Astrocyte (in vitro differentiated cells and primary cell): ENCODE measurements around the gene PLCH2. TPM values are rescaled to one million over a fixed set of nuclear protein-coding genes. Genes with fewer than 3 reads are reported as not detected.

Experiments used
- DNase-seq: peaks from one replicate; pipeline ENCODE4 v3.0.0-alpha.2; 2010; ENCODE audit warnings: low read depth
- FAIRE-seq: peaks from 2 replicates; lab custom pipeline; 2011; peaks lifted over from hg19 to GRCh38; lab: Jason Lieb, UNC
- H2AFZ ChIP-seq: 2 replicates; pipeline ENCODE4 v1.6.0; 2012; ENCODE audit warnings: low read depth, low read length, inconsistent platforms
- H3K27ac ChIP-seq: 2 replicates; pipeline ENCODE4 v1.5.1; 2011; ENCODE audit warnings: low read depth, low read length, inconsistent platforms
- H3K27me3 ChIP-seq: 2 replicates; pipeline ENCODE4 v1.6.0; 2011; ENCODE audit warnings: low read length, inconsistent platforms; ENCODE audit not compliant: insufficient read depth
- H3K36me3 ChIP-seq: 2 replicates; pipeline ENCODE4 v1.5.1; 2011; ENCODE audit warnings: low read length, inconsistent platforms; ENCODE audit not compliant: insufficient read depth
- H3K4me1 ChIP-seq: 2 replicates; pipeline ENCODE4 v1.5.1; 2011; ENCODE audit warnings: low read length, inconsistent platforms; ENCODE audit not compliant: insufficient read depth
- H3K4me2 ChIP-seq: 2 replicates; pipeline ENCODE4 v1.6.0; 2012; ENCODE audit warnings: low read length, inconsistent platforms
- H3K4me3 ChIP-seq: 2 replicates; pipeline ENCODE4 v1.5.1; 2011; ENCODE audit warnings: low read depth, mild to moderate bottlenecking, low read length, inconsistent platforms; ENCODE audit not compliant: insufficient read depth
- H3K79me2 ChIP-seq: 2 replicates; pipeline ENCODE4 v1.6.0; 2012; ENCODE audit warnings: mild to moderate bottlenecking, low read length, inconsistent platforms; ENCODE audit not compliant: insufficient read depth
- H3K9ac ChIP-seq: 2 replicates; pipeline ENCODE4 v1.6.0; 2012; ENCODE audit warnings: mild to moderate bottlenecking, low read length, inconsistent platforms
- H3K9me3 ChIP-seq: 2 replicates; pipeline ENCODE4 v1.5.1; 2012; ENCODE audit warnings: low read depth, mild to moderate bottlenecking, low read length, inconsistent platforms; ENCODE audit not compliant: insufficient read depth
- H4K20me1 ChIP-seq: 2 replicates; pipeline ENCODE4 v1.6.0; 2012; ENCODE audit warnings: low read length, inconsistent platforms; ENCODE audit not compliant: insufficient read depth
- H3K27ac Mint-ChIP-seq: one replicate; pipeline ENCODE4 v1.8.0; 2021; ENCODE audit warnings: mild to moderate bottlenecking, mixed read lengths; ENCODE audit not compliant: unreplicated experiment
- H3K27me3 Mint-ChIP-seq: one replicate; pipeline ENCODE4 v1.8.0; 2021; ENCODE audit warnings: low read depth, mixed read lengths; ENCODE audit not compliant: unreplicated experiment
- H3K36me3 Mint-ChIP-seq: one replicate; pipeline ENCODE4 v1.8.0; 2021; ENCODE audit warnings: low read depth, mixed read lengths; ENCODE audit not compliant: unreplicated experiment
- H3K4me1 Mint-ChIP-seq: one replicate; pipeline ENCODE4 v1.8.0; 2021; ENCODE audit warnings: low read depth, mixed read lengths; ENCODE audit not compliant: unreplicated experiment
- H3K4me3 Mint-ChIP-seq: one replicate; pipeline ENCODE4 v1.8.0; 2021; ENCODE audit warnings: mild to moderate bottlenecking, moderate library complexity, mixed read lengths; ENCODE audit not compliant: unreplicated experiment
- H3K9me3 Mint-ChIP-seq: one replicate; pipeline ENCODE4 v1.8.0; 2021; ENCODE audit warnings: mild to moderate bottlenecking, mixed read lengths; ENCODE audit not compliant: unreplicated experiment
- CTCF ChIP-seq: IDR thresholded peaks from 2 replicates; pipeline ENCODE4 v1.5.1; 2011; ENCODE audit warnings: low read depth, mild to moderate bottlenecking, inconsistent platforms, low read length, moderate library complexity; ENCODE audit not compliant: insufficient read depth
- EZH2 ChIP-seq: IDR thresholded peaks from 2 replicates; pipeline ENCODE4 v1.6.1; 2012; ENCODE audit warnings: mild to moderate bottlenecking, low read length, inconsistent platforms; ENCODE audit not compliant: insufficient read depth
- total RNA-seq: library from RNA; stranded (reverse); gene quantifications from 2 replicates; pipeline ENCODE4 v1.2.1, GENCODE V29; 2021

Gene PLCH2
- total RNA-seq, 1 donor from 2014 or later, result 2.0 TPM

- H3K36me3 ChIP-seq, result no peaks in the 10 kb centered on the region
- H3K4me1 Mint-ChIP-seq, result no peaks in the 10 kb centered on the region
- no peak overlapping the region for H3K9ac ChIP-seq
- no peak overlapping the region for H3K27ac ChIP-seq
- H4K20me1 ChIP-seq, result peaks cover 5% of the 10 kb centered on the region
- FAIRE-seq (no peak), DNase-seq (no peak)
- H3K4me3 ChIP-seq, result no peak overlapping the region
- no peaks in the 10 kb centered on the region for H3K9me3 ChIP-seq
- no peaks in the 10 kb centered on the region for H3K79me2 ChIP-seq
- H3K4me3 Mint-ChIP-seq, result no peak overlapping the region
- no peak overlapping the region for H2AFZ ChIP-seq
- TF ChIP-seq EZH2 (no peak), CTCF (no peak)
- no peaks in the 10 kb centered on the region for H3K4me1 ChIP-seq
- no peaks in the 10 kb centered on the region for H3K9me3 Mint-ChIP-seq
- no peak overlapping the region for H3K27ac Mint-ChIP-seq
- no peak overlapping the region for H3K4me2 ChIP-seq
- H3K36me3 Mint-ChIP-seq, result no peaks in the 10 kb centered on the region
- H3K27me3 ChIP-seq, result peaks cover 4% of the 10 kb centered on the region
- H3K27me3 Mint-ChIP-seq, result peaks cover 21% of the 10 kb centered on the region
These were observed 13.3 kb upstream of the PLCH2 start for GRCh38 chr1:2462819-2463218.

- Histone ChIP-seq H3K27me3 (peaks cover 4% of the 10 kb centered on the region), H3K9me3 (no peaks in the 10 kb centered on the region), H3K79me2 (no peaks in the 10 kb centered on the region), H3K36me3 (no peaks in the 10 kb centered on the region), H3K4me1 (no peaks in the 10 kb centered on the region), H3K4me2 (no peak overlapping the region), H3K9ac (no peak overlapping the region), H2AFZ (no peak overlapping the region), H3K4me3 (no peak overlapping the region), H4K20me1 (peaks cover 9% of the 10 kb centered on the region), H3K27ac (no peak overlapping the region)
- no peaks in the 10 kb centered on the region for H3K36me3 Mint-ChIP-seq
- H3K27me3 Mint-ChIP-seq, result peaks cover 20% of the 10 kb centered on the region
- no peak for DNase-seq
- no peak overlapping the region for H3K27ac Mint-ChIP-seq
- no peak overlapping the region for H3K4me3 Mint-ChIP-seq
- no peaks in the 10 kb centered on the region for H3K9me3 Mint-ChIP-seq
- FAIRE-seq, result no peak
- TF ChIP-seq CTCF (no peak), EZH2 (peak; percentile 49)
- peaks cover under 1% of the 10 kb centered on the region for H3K4me1 Mint-ChIP-seq
These were observed 12.7 kb upstream of the PLCH2 start for GRCh38 chr1:2463396-2463795.

GRCh38 chr1:2465371-2466269 is 10.5 kb upstream of the PLCH2 start:
- no peak for TF ChIP-seq EZH2
- H4K20me1 ChIP-seq, result peaks cover 11% of the 10 kb centered on the region
- Mint-ChIP-seq H3K27me3 (peaks cover 17% of the 10 kb centered on the region), H3K4me3 (no peak overlapping the region), H3K9me3 (no peaks in the 10 kb centered on the region), H3K36me3 (no peaks in the 10 kb centered on the region), H3K4me1 (peaks cover 4% of the 10 kb centered on the region), H3K27ac (no peak overlapping the region)
- no peaks in the 10 kb centered on the region for H3K4me1 ChIP-seq
- no peaks in the 10 kb centered on the region for H3K79me2 ChIP-seq
- no peaks in the 10 kb centered on the region for H3K9me3 ChIP-seq
- no peak for DNase-seq
- no peak overlapping the region for H2AFZ ChIP-seq
- no peak overlapping the region for H3K9ac ChIP-seq
- no peak overlapping the region for H3K4me3 ChIP-seq
- FAIRE-seq, result no peak
- no peaks in the 10 kb centered on the region for H3K36me3 ChIP-seq
- H3K27ac ChIP-seq, result no peak overlapping the region
- peaks cover 4% of the 10 kb centered on the region for H3K27me3 ChIP-seq
- H3K4me2 ChIP-seq, result no peak overlapping the region
